Measurements from ENCODE around the gene KMT2E.

Gene KMT2E

DNA sequence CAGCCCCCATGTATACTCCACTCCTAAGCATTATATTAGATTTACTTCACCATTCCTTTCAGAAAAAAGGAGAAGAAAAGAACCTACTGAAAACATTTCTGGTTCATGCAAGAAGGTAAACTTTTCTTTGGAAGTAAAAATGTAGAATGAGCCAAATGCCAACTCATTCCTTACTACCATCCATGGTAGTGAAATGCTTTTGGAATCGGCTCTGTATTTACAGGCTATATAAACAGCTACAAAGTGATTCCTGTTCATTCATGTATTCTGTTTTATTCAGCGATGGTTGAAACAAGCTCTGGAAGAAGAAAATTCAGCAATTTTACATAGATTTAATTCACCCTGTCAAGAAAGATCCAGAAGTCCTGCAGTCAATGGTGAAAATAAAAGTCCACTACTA, 91.6 kb downstream of the KMT2E start:
- H3K27ac ChIP-seq (ENCODE audit: low read depth, low read length, poor library complexity, severe bottlenecking): no peak overlapping the region
- H4K20me1 ChIP-seq (ENCODE audit: insufficient read depth, low read length): no peaks in the 10 kb centered on the region
- H3F3A ChIP-seq (ENCODE audit: insufficient read depth, low read length): no peaks in the 10 kb centered on the region
- H3K9me3 ChIP-seq (ENCODE audit: low read length): no peaks in the 10 kb centered on the region
- peaks cover 97% of the 10 kb centered on the region for H3K36me3 ChIP-seq (ENCODE audit: insufficient read depth, low read length)
- no peak overlapping the region for H2AFZ ChIP-seq (ENCODE audit: low read length)
- H3K4me2 ChIP-seq (ENCODE audit: low read length): no peak overlapping the region
- H3K27me3 ChIP-seq (ENCODE audit: insufficient read depth, low read length): no peaks in the 10 kb centered on the region
- H3K4me3 ChIP-seq (ENCODE audit: low read depth, low read length, poor library complexity, severe bottlenecking): no peak overlapping the region
- no peaks in the 10 kb centered on the region for H3K9me2 ChIP-seq (ENCODE audit: low read depth, low read length)
- TF ChIP-seq CTCF (IDR thresholded peaks at IDR 0.05; ENCODE audit: low read length): no peak
- TF ChIP-seq EZH2 (IDR thresholded peaks at IDR 0.05; ENCODE audit: borderline replicate concordance, low read length): no peak
- H3K79me2 ChIP-seq (ENCODE audit: insufficient read depth, low read length): no peaks in the 10 kb centered on the region
- no peaks in the 10 kb centered on the region for H3K4me1 ChIP-seq (ENCODE audit: insufficient read depth, low read length, severe bottlenecking)
- H3K9ac ChIP-seq (ENCODE audit: low read length): no peak overlapping the region

GRCh38 chr7:105106473-105106872, 92.5 kb downstream of the KMT2E start:
- H3K36me3 ChIP-seq (ENCODE audit: insufficient read depth, low read length): peaks cover 97% of the 10 kb centered on the region

DNA sequence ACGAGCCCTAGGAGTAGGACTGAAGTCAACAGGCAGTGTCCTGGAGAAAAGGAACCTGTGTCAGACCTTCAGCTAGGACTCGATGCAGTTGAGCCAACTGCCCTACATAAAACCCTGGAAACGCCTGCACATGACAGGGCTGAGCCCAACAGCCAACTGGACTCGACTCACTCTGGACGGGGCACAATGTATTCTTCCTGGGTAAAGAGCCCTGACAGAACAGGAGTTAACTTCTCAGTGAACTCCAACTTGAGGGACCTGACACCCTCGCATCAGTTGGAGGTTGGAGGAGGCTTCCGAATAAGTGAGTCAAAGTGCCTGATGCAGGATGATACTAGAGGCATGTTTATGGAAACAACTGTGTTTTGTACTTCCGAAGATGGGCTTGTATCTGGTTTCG, 93.5 kb downstream of the KMT2E start:
- Histone ChIP-seq H3F3A (ENCODE audit: insufficient read depth, low read length) (no peaks in the 10 kb centered on the region), H3K27ac (ENCODE audit: low read depth, low read length, poor library complexity, severe bottlenecking) (no peak overlapping the region), H3K36me3 (ENCODE audit: insufficient read depth, low read length) (peaks cover 98% of the 10 kb centered on the region), H3K9me2 (ENCODE audit: low read depth, low read length) (no peaks in the 10 kb centered on the region), H3K79me2 (ENCODE audit: insufficient read depth, low read length) (no peaks in the 10 kb centered on the region), H3K9me3 (ENCODE audit: low read length) (no peaks in the 10 kb centered on the region), H3K4me3 (ENCODE audit: low read depth, low read length, poor library complexity, severe bottlenecking) (no peak overlapping the region), H3K4me2 (ENCODE audit: low read length) (no peak overlapping the region), H3K4me1 (ENCODE audit: insufficient read depth, low read length, severe bottlenecking) (no peaks in the 10 kb centered on the region), H3K9ac (ENCODE audit: low read length) (no peak overlapping the region), H2AFZ (ENCODE audit: low read length) (no peak overlapping the region), H3K27me3 (ENCODE audit: insufficient read depth, low read length) (no peaks in the 10 kb centered on the region), H4K20me1 (ENCODE audit: insufficient read depth, low read length) (no peaks in the 10 kb centered on the region)
- TF ChIP-seq EZH2 (IDR thresholded peaks at IDR 0.05; ENCODE audit: borderline replicate concordance, low read length): no peak
- no peak for TF ChIP-seq CTCF (IDR thresholded peaks at IDR 0.05; ENCODE audit: low read length)

More at GRCh38 chr7:105106473-105106872, 92.5 kb downstream of the KMT2E start:
- no peak for TF ChIP-seq EZH2 (IDR thresholded peaks at IDR 0.05; ENCODE audit: borderline replicate concordance, low read length)
- Histone ChIP-seq H3K27ac (ENCODE audit: low read depth, low read length, poor library complexity, severe bottlenecking) (no peak overlapping the region), H3K9ac (ENCODE audit: low read length) (no peak overlapping the region), H2AFZ (ENCODE audit: low read length) (no peak overlapping the region), H3K9me2 (ENCODE audit: low read depth, low read length) (no peaks in the 10 kb centered on the region), H3K79me2 (ENCODE audit: insufficient read depth, low read length) (no peaks in the 10 kb centered on the region), H3K9me3 (ENCODE audit: low read length) (no peaks in the 10 kb centered on the region), H3K4me3 (ENCODE audit: low read depth, low read length, poor library complexity, severe bottlenecking) (no peak overlapping the region), H3K4me2 (ENCODE audit: low read length) (no peak overlapping the region), H3K4me1 (ENCODE audit: insufficient read depth, low read length, severe bottlenecking) (no peaks in the 10 kb centered on the region), H3F3A (ENCODE audit: insufficient read depth, low read length) (no peaks in the 10 kb centered on the region), H4K20me1 (ENCODE audit: insufficient read depth, low read length) (no peaks in the 10 kb centered on the region), H3K27me3 (ENCODE audit: insufficient read depth, low read length) (no peaks in the 10 kb centered on the region)
